Naive thymus-derived CD4-positive, alpha-beta T cell (primary cell): Measurements from ENCODE around the gene CCDC12. TPM values are rescaled to one million over a fixed set of nuclear protein-coding genes. Genes with fewer than 3 reads are reported as not detected.

Source experiments
- ATAC-seq: fragments of 150-1000 bp; cut with Tn5 transposase; 2 replicates; pipeline ENCODE4 v1.10.0; 2021; ENCODE audit warnings: mild to moderate bottlenecking, moderate library complexity
- CTCF ChIA-PET: fragments of 350-600 bp; sonication (Branson Sonifier 250); formaldehyde crosslinking; loops from one replicate; lab custom pipeline; 2021; ENCODE audit warnings: antibody characterized with exemption; lab: Charles Lee
- POLR2A ChIA-PET: fragments of 350-600 bp; sonication (Branson Sonifier 250); formaldehyde crosslinking; loops from one replicate; lab custom pipeline; 2021; ENCODE audit warnings: antibody characterized with exemption, inconsistent platforms; lab: Charles Lee
- DNase-seq, 9 donors: peaks; one replicate each; pipeline versions ENCODE4 v3.0.0 to v3.0.0-alpha.2; 2020 to 2022; ENCODE audit warnings: mixed read lengths in 1 of 9
- H3K27ac ChIP-seq: one replicate; pipeline ENCODE4 v1.7.0; 2013; ENCODE audit warnings: mild to moderate bottlenecking, low read depth, low read length, moderate library complexity
- H3K27me3 ChIP-seq, 2 donors: one replicate each; pipeline ENCODE4 v1.7.0; 2013; ENCODE audit warnings: low read length in 2 of 2, mild to moderate bottlenecking in 2 of 2, moderate library complexity in 2 of 2; ENCODE audit not compliant: control insufficient read depth in 2 of 2, insufficient read depth in 2 of 2
- H3K36me3 ChIP-seq, 3 experiments: 1 replicate in 2 of 3; 2 replicates in 1 of 3; pipeline ENCODE4 v1.7.0; 2013; ENCODE audit warnings: low read length in 3 of 3, mild to moderate bottlenecking in 3 of 3, moderate library complexity in 1 of 3; ENCODE audit not compliant: insufficient read depth in 3 of 3, control insufficient read depth in 2 of 3
- H3K4me1 ChIP-seq, 2 donors: one replicate each; pipeline ENCODE4 v1.7.0; 2013; ENCODE audit warnings: low read length in 2 of 2, mild to moderate bottlenecking in 2 of 2, moderate library complexity in 1 of 2; ENCODE audit not compliant: control insufficient read depth in 2 of 2, insufficient read depth in 2 of 2
- H3K4me3 ChIP-seq: 2 replicates; pipeline ENCODE4 v1.7.0; 2013; ENCODE audit warnings: mild to moderate bottlenecking, low read length
- H3K9me3 ChIP-seq, 3 experiments: 1 replicate in 2 of 3; 2 replicates in 1 of 3; pipeline ENCODE4 v1.7.0; 2013; ENCODE audit warnings: low read length in 3 of 3; ENCODE audit not compliant: control insufficient read depth in 2 of 3
- H3K27ac Mint-ChIP-seq, 9 donors: one replicate each; pipeline ENCODE4 v1.8.0; 2020 to 2022; ENCODE audit warnings: mixed read lengths in 9 of 9, mild to moderate bottlenecking in 8 of 9, moderate library complexity in 5 of 9, inconsistent platforms in 2 of 9
- H3K27me3 Mint-ChIP-seq, 5 donors: one replicate each; pipeline ENCODE4 v1.8.0; 2021 to 2022; ENCODE audit warnings: mixed read lengths in 5 of 5, mild to moderate bottlenecking in 1 of 5
- H3K36me3 Mint-ChIP-seq, 5 donors: one replicate each; pipeline ENCODE4 v1.8.0; 2020 to 2022; ENCODE audit warnings: mixed read lengths in 5 of 5, mild to moderate bottlenecking in 3 of 5, inconsistent platforms in 1 of 5
- H3K4me1 Mint-ChIP-seq, 7 donors: one replicate each; pipeline ENCODE4 v1.8.0; 2020 to 2022; ENCODE audit warnings: mixed read lengths in 7 of 7, mild to moderate bottlenecking in 3 of 7, inconsistent platforms in 1 of 7
- H3K4me3 Mint-ChIP-seq, 10 donors: one replicate each; pipeline ENCODE4 v1.8.0; 2020 to 2022; ENCODE audit warnings: mild to moderate bottlenecking in 10 of 10, mixed read lengths in 10 of 10, moderate library complexity in 6 of 10, inconsistent platforms in 2 of 10
- H3K9me3 Mint-ChIP-seq, 11 donors: one replicate each; pipeline ENCODE4 v1.8.0; 2020 to 2022; ENCODE audit warnings: mixed read lengths in 11 of 11, mild to moderate bottlenecking in 4 of 11, inconsistent platforms in 1 of 11, moderate library complexity in 1 of 11
- intact Hi-C, 2 donors: fragments of 100-400 bp; cut with micrococcal nuclease; formaldehyde crosslinking; loops; one replicate each; pipeline ENCODE4 v1.15.1; 2023
- polyA plus RNA-seq, 2 donors: library from polyadenylated mRNA; unstranded; fragments of 300-500 nt; fragmentation: Illumina TruSeq; gene quantifications; one replicate each; pipeline ENCODE4 v1.2.3, GENCODE V29; 2021
- total RNA-seq, 6 experiments: library from RNA in 5 of 6; stranded (reverse) in 5 of 6; gene quantifications; 1 replicate in 5 of 6; 2 replicates in 1 of 6; pipeline ENCODE4 v1.2.3 and lab custom pipeline; 2021 to 2026

Gene CCDC12
- total and polyA plus RNA-seq, 7 experiments from 2014 or later: 51.6 to 115 (median 60.2) TPM

DNA sequence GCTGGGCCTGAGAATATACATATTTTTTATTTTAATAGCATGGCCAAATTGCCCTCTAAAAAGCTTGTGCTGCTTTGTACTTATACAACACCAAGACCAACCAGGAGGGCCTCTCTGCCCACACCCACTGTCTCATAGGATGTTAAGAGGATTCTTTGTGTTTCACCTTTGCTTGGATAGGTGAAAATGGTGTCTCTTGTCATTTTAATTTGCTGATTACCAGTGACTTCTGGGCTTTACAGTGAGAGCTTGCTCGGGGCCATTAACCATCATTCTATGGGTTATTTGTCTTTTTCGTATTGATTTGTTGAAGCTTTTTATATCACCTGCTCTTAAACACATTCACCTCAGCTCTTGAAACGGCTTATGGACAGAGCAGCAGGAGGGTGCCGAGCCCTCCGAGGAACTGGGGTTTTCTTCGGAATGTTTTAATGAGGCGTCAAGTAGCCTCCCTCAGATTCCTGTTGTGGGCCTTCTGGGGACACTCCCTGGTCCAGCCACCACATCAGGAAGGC is 88.5 kb downstream of the CCDC12 start:
- Histone ChIP-seq H3K27me3 (peaks cover 0 to 13% of the 10 kb centered on the region in 2 donors), H3K36me3 (no peaks in the 10 kb centered on the region), H3K4me3 (no peak overlapping the region), H3K4me1 (no peaks in the 10 kb centered on the region), H3K9me3 (no peaks in the 10 kb centered on the region), H3K27ac (no peak overlapping the region)
- DNase-seq (no peak), ATAC-seq (no peak)
- intact Hi-C loops: no loop called here
- Mint-ChIP-seq H3K4me3 (no peak overlapping the region), H3K27ac (no peak overlapping the region), H3K27me3 (peaks cover 34 to 83% (median 44%) of the 10 kb centered on the region in 5 donors), H3K9me3 (no peaks in the 10 kb centered on the region), H3K4me1 (peaks cover 0 to 8% (median 0%) of the 10 kb centered on the region in 7 donors), H3K36me3 (no peaks in the 10 kb centered on the region)
- ChIA-PET CTCF (interaction anchor here (0.9 kb wide), 1 partner anchor 167 kb away, joined by 3 read pairs; no protein-coding TSS in a partner anchor), POLR2A (no interaction called here)

GRCh38 chr3:46885612-46886011 is 90.9 kb downstream of the CCDC12 start:
- H3K27me3 ChIP-seq: peaks cover 0 to 8% of the 10 kb centered on the region in 2 donors
- no peak overlapping the region for H3K4me3 ChIP-seq
- CTCF ChIA-PET: interaction anchor here (0.5 to 0.7 kb wide), 2 partner anchors 19 to 74 kb away, joined by 3 read pairs; no protein-coding TSS in a partner anchor

GRCh38 chr3:46884929-46885328 is 91.6 kb downstream of the CCDC12 start:
- no peak for DNase-seq
- peaks cover 0 to 11% (median 9%) of the 10 kb centered on the region in 7 donors for H3K4me1 Mint-ChIP-seq
- H3K27ac Mint-ChIP-seq: no peak overlapping the region
- Histone ChIP-seq H3K4me1 (no peaks in the 10 kb centered on the region), H3K4me3 (no peak overlapping the region), H3K36me3 (no peaks in the 10 kb centered on the region), H3K9me3 (no peaks in the 10 kb centered on the region), H3K27me3 (peaks cover 0 to 8% of the 10 kb centered on the region in 2 donors), H3K27ac (no peak overlapping the region)
- peaks cover 0 to 6% (median 0%) of the 10 kb centered on the region in 5 donors for H3K36me3 Mint-ChIP-seq
- POLR2A ChIA-PET: no interaction called here
- intact Hi-C loops: no loop called here
- no peak for ATAC-seq
- H3K4me3 Mint-ChIP-seq: peak overlapping the region in 6 of 10 donors; percentile 8 to 73 (median 16)
- peaks cover 27 to 78% (median 32%) of the 10 kb centered on the region in 5 donors for H3K27me3 Mint-ChIP-seq
- CTCF ChIA-PET: interaction anchor here (0.7 kb wide), 1 partner anchor 19 kb away, joined by 3 read pairs; no protein-coding TSS in a partner anchor
- peaks cover 0 to 2% (median 0%) of the 10 kb centered on the region in 11 donors for H3K9me3 Mint-ChIP-seq

More at GRCh38 chr3:46885612-46886011, 90.9 kb downstream of the CCDC12 start:
- no peaks in the 10 kb centered on the region for H3K9me3 Mint-ChIP-seq
- Histone ChIP-seq H3K9me3 (no peaks in the 10 kb centered on the region), H3K4me1 (no peaks in the 10 kb centered on the region), H3K36me3 (no peaks in the 10 kb centered on the region), H3K27ac (no peak overlapping the region)
- peak overlapping the region in 3 of 10 donors; percentile 19 to 60 (median 42) for H3K4me3 Mint-ChIP-seq
- intact Hi-C loops: no loop called here
- H3K27ac Mint-ChIP-seq: peak overlapping the region in 1 of 9 donors; percentile 5
- POLR2A ChIA-PET: no interaction called here
- ATAC-seq: no peak
- H3K27me3 Mint-ChIP-seq: peaks cover 20 to 76% (median 32%) of the 10 kb centered on the region in 5 donors
- no peaks in the 10 kb centered on the region for H3K36me3 Mint-ChIP-seq
- DNase-seq: no peak
- peaks cover 0 to 9% (median 3%) of the 10 kb centered on the region in 7 donors for H3K4me1 Mint-ChIP-seq

DNA sequence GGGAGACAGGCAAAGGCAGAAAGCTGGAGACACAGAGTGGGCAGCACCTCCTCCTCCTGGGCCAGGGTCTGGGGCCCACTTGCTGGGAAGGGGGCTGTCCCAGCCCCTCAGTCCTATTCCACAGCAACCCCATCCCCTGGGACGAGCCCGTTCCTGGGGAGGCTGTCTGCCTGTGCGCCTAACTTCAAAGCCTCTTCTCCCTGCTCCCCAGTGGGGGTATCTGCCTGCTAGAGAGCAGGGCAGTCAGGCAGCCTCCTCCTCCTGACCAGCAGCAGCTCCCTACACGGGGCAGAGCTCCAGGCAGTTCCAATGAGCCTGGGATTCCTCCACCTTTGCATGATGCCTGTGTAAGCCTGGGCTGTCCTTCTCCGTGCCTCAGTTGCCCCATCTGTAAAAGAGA is 92.1 kb downstream of the CCDC12 start:
- Mint-ChIP-seq H3K27ac (no peak overlapping the region), H3K4me1 (peaks cover 0 to 11% (median 10%) of the 10 kb centered on the region in 7 donors), H3K36me3 (peaks cover 0 to 6% (median 0%) of the 10 kb centered on the region in 5 donors), H3K4me3 (peak overlapping the region in 4 of 10 donors; percentile 14 to 73 (median 53)), H3K9me3 (peaks cover 0 to 2% (median 0%) of the 10 kb centered on the region in 11 donors), H3K27me3 (peaks cover 29 to 78% (median 37%) of the 10 kb centered on the region in 5 donors)
- no peak for ATAC-seq
- H3K27ac ChIP-seq: no peak overlapping the region
- intact Hi-C loops: no loop called here
- H3K4me3 ChIP-seq: no peak overlapping the region
- no peak for DNase-seq
- no peaks in the 10 kb centered on the region for H3K36me3 ChIP-seq
- H3K9me3 ChIP-seq: no peaks in the 10 kb centered on the region
- CTCF ChIA-PET: no interaction called here
- POLR2A ChIA-PET: no interaction called here
- no peaks in the 10 kb centered on the region for H3K4me1 ChIP-seq
- H3K27me3 ChIP-seq: peaks cover 0 to 8% of the 10 kb centered on the region in 2 donors

- CTCF ChIA-PET: no interaction called here
Measured at GRCh38 chr3:46883830-46884185, 92.7 kb downstream of the CCDC12 start.

GRCh38 chr3:46883054-46883829 is 93.3 kb downstream of the CCDC12 start:
- Histone ChIP-seq H3K4me1 (no peaks in the 10 kb centered on the region), H3K27me3 (peaks cover 0 to 8% of the 10 kb centered on the region in 2 donors), H3K27ac (no peak overlapping the region), H3K9me3 (no peaks in the 10 kb centered on the region), H3K4me3 (no peak overlapping the region), H3K36me3 (no peaks in the 10 kb centered on the region)
- CTCF ChIA-PET: no interaction called here
- no peak for DNase-seq
- peaks cover 0 to 15% (median 10%) of the 10 kb centered on the region in 7 donors for H3K4me1 Mint-ChIP-seq
- ATAC-seq: peak; percentile 28
- H3K4me3 Mint-ChIP-seq: peak overlapping the region; percentile 51 to 79 (median 74)
- peaks cover 0 to 2% (median 0%) of the 10 kb centered on the region in 11 donors for H3K9me3 Mint-ChIP-seq
- H3K27ac Mint-ChIP-seq: no peak overlapping the region
- H3K36me3 Mint-ChIP-seq: peaks cover 0 to 6% (median 0%) of the 10 kb centered on the region in 5 donors
- intact Hi-C loops: no loop called here
- POLR2A ChIA-PET: no interaction called here
- peaks cover 35 to 81% (median 42%) of the 10 kb centered on the region in 5 donors for H3K27me3 Mint-ChIP-seq

More at GRCh38 chr3:46883830-46884185, 92.7 kb downstream of the CCDC12 start:
- intact Hi-C loops: no loop called here
- H3K9me3 Mint-ChIP-seq: peaks cover 0 to 2% (median 0%) of the 10 kb centered on the region in 11 donors
- H3K27me3 Mint-ChIP-seq: peaks cover 35 to 80% (median 42%) of the 10 kb centered on the region in 5 donors
- H3K36me3 ChIP-seq: no peaks in the 10 kb centered on the region
- H3K27me3 ChIP-seq: peaks cover 0 to 8% of the 10 kb centered on the region in 2 donors
- no peak overlapping the region for H3K4me3 ChIP-seq
- peak overlapping the region; percentile 9 to 73 (median 56) for H3K4me3 Mint-ChIP-seq
- H3K36me3 Mint-ChIP-seq: peaks cover 0 to 6% (median 0%) of the 10 kb centered on the region in 5 donors
- no peaks in the 10 kb centered on the region for H3K4me1 ChIP-seq
- H3K4me1 Mint-ChIP-seq: peaks cover 0 to 15% (median 10%) of the 10 kb centered on the region in 7 donors
- ATAC-seq: no peak
- POLR2A ChIA-PET: no interaction called here
- no peak overlapping the region for H3K27ac Mint-ChIP-seq
- no peak overlapping the region for H3K27ac ChIP-seq
- no peaks in the 10 kb centered on the region for H3K9me3 ChIP-seq
- no peak for DNase-seq
